ENCODE data around the gene LUZP2.

Gene LUZP2

GRCh38 chr11:24531528-24531927, 34.7 kb downstream of the LUZP2 start:
- Histone ChIP-seq H3K9me3 (ENCODE audit: low read length) (no peaks in the 10 kb centered on the region), H3K9me2 (ENCODE audit: low read depth, low read length) (no peaks in the 10 kb centered on the region), H4K20me1 (ENCODE audit: insufficient read depth, low read length) (no peaks in the 10 kb centered on the region), H3K36me3 (ENCODE audit: insufficient read depth, low read length) (no peaks in the 10 kb centered on the region), H3K4me3 (ENCODE audit: low read depth, low read length, poor library complexity, severe bottlenecking) (no peak overlapping the region), H3K27ac (ENCODE audit: low read depth, low read length, poor library complexity, severe bottlenecking) (no peak overlapping the region), H3K4me2 (ENCODE audit: low read length) (no peak overlapping the region), H3K27me3 (ENCODE audit: insufficient read depth, low read length) (no peaks in the 10 kb centered on the region), H3K9ac (ENCODE audit: low read length) (no peak overlapping the region), H3F3A (ENCODE audit: insufficient read depth, low read length) (no peaks in the 10 kb centered on the region), H3K4me1 (ENCODE audit: insufficient read depth, low read length, severe bottlenecking) (no peaks in the 10 kb centered on the region), H2AFZ (ENCODE audit: low read length) (no peak overlapping the region), H3K79me2 (ENCODE audit: insufficient read depth, low read length) (no peaks in the 10 kb centered on the region)
- TF ChIP-seq EZH2 (IDR thresholded peaks at IDR 0.05; ENCODE audit: borderline replicate concordance, low read length) (no peak), CTCF (IDR thresholded peaks at IDR 0.05; ENCODE audit: low read length) (no peak)

- Histone ChIP-seq H4K20me1 (ENCODE audit: insufficient read depth, low read length) (no peaks in the 10 kb centered on the region), H3K9me3 (ENCODE audit: low read length) (no peaks in the 10 kb centered on the region), H3K4me3 (ENCODE audit: low read depth, low read length, poor library complexity, severe bottlenecking) (no peak overlapping the region), H3K4me1 (ENCODE audit: insufficient read depth, low read length, severe bottlenecking) (no peaks in the 10 kb centered on the region), H3K9me2 (ENCODE audit: low read depth, low read length) (no peaks in the 10 kb centered on the region), H3F3A (ENCODE audit: insufficient read depth, low read length) (no peaks in the 10 kb centered on the region), H2AFZ (ENCODE audit: low read length) (no peak overlapping the region), H3K9ac (ENCODE audit: low read length) (no peak overlapping the region), H3K27ac (ENCODE audit: low read depth, low read length, poor library complexity, severe bottlenecking) (no peak overlapping the region), H3K27me3 (ENCODE audit: insufficient read depth, low read length) (no peaks in the 10 kb centered on the region), H3K4me2 (ENCODE audit: low read length) (no peak overlapping the region), H3K79me2 (ENCODE audit: insufficient read depth, low read length) (no peaks in the 10 kb centered on the region), H3K36me3 (ENCODE audit: insufficient read depth, low read length) (no peaks in the 10 kb centered on the region)
- no peak for TF ChIP-seq EZH2 (IDR thresholded peaks at IDR 0.05; ENCODE audit: borderline replicate concordance, low read length)
- TF ChIP-seq CTCF (IDR thresholded peaks at IDR 0.05; ENCODE audit: low read length): no peak
Observed at GRCh38 chr11:24543771-24544170, 46.9 kb downstream of the LUZP2 start.

GRCh38 chr11:24556693-24557092, 59.8 kb downstream of the LUZP2 start:
- Histone ChIP-seq H3K9me3 (ENCODE audit: low read length) (no peaks in the 10 kb centered on the region), H3K36me3 (ENCODE audit: insufficient read depth, low read length) (no peaks in the 10 kb centered on the region), H3K4me3 (ENCODE audit: low read depth, low read length, poor library complexity, severe bottlenecking) (no peak overlapping the region), H3K9me2 (ENCODE audit: low read depth, low read length) (no peaks in the 10 kb centered on the region), H3K4me2 (ENCODE audit: low read length) (no peak overlapping the region), H3F3A (ENCODE audit: insufficient read depth, low read length) (no peaks in the 10 kb centered on the region), H2AFZ (ENCODE audit: low read length) (no peak overlapping the region), H3K27ac (ENCODE audit: low read depth, low read length, poor library complexity, severe bottlenecking) (no peak overlapping the region), H4K20me1 (ENCODE audit: insufficient read depth, low read length) (no peaks in the 10 kb centered on the region), H3K27me3 (ENCODE audit: insufficient read depth, low read length) (no peaks in the 10 kb centered on the region), H3K9ac (ENCODE audit: low read length) (no peak overlapping the region), H3K4me1 (ENCODE audit: insufficient read depth, low read length, severe bottlenecking) (no peaks in the 10 kb centered on the region), H3K79me2 (ENCODE audit: insufficient read depth, low read length) (no peaks in the 10 kb centered on the region)
- no peak for TF ChIP-seq EZH2 (IDR thresholded peaks at IDR 0.05; ENCODE audit: borderline replicate concordance, low read length)
- TF ChIP-seq CTCF (IDR thresholded peaks at IDR 0.05; ENCODE audit: low read length): no peak
